ENCODE data around the gene JHY. TPM values are rescaled to one million over a fixed set of nuclear protein-coding genes. Genes with fewer than 3 reads are reported as not detected.

Gene JHY
- total RNA-seq, 1 donor from 2014 or later = 1.6 TPM

GRCh38 chr11:122931510-122931909, 49.0 kb downstream of the JHY start:
- H3K27me3 ChIP-seq (ENCODE audit: control insufficient read depth in 3 of 3, insufficient read depth in 3 of 3, low read length in 3 of 3) = no peaks in the 10 kb centered on the region
- H3K9me3 ChIP-seq (ENCODE audit: control insufficient read depth in 3 of 3, low read length in 3 of 3) = no peaks in the 10 kb centered on the region
- no peak overlapping the region for H3K9ac ChIP-seq (ENCODE audit: low read depth in 1 of 3, low read length in 3 of 3)
- H3K4me1 ChIP-seq (ENCODE audit: control insufficient read depth in 3 of 3, insufficient read depth in 3 of 3, low read length in 3 of 3) = no peaks in the 10 kb centered on the region
- peaks cover 0 to 3% (median 0%) of the 10 kb centered on the region in 3 donors for H3K36me3 ChIP-seq (ENCODE audit: control insufficient read depth in 3 of 3, insufficient read depth in 3 of 3, low read length in 3 of 3)
- H3K27ac ChIP-seq (ENCODE audit: low read depth, low read length) = no peak overlapping the region
- no peak overlapping the region for H3K4me3 ChIP-seq (ENCODE audit: low read length in 3 of 3)

- Histone ChIP-seq H3K9ac (ENCODE audit: low read depth in 1 of 3, low read length in 3 of 3) (no peak overlapping the region), H3K4me1 (ENCODE audit: control insufficient read depth in 3 of 3, insufficient read depth in 3 of 3, low read length in 3 of 3) (no peaks in the 10 kb centered on the region), H3K9me3 (ENCODE audit: control insufficient read depth in 3 of 3, low read length in 3 of 3) (no peaks in the 10 kb centered on the region), H3K27me3 (ENCODE audit: control insufficient read depth in 3 of 3, insufficient read depth in 3 of 3, low read length in 3 of 3) (no peaks in the 10 kb centered on the region), H3K27ac (ENCODE audit: low read depth, low read length) (no peak overlapping the region), H3K4me3 (ENCODE audit: low read length in 3 of 3) (no peak overlapping the region), H3K36me3 (ENCODE audit: control insufficient read depth in 3 of 3, insufficient read depth in 3 of 3, low read length in 3 of 3) (peaks cover 0 to 3% (median 0%) of the 10 kb centered on the region in 3 donors)
Observed at GRCh38 chr11:122933416-122933815, 50.9 kb downstream of the JHY start.

GRCh38 chr11:122937983-122938382, 55.4 kb downstream of the JHY start:
- Histone ChIP-seq H3K9ac (ENCODE audit: low read depth in 1 of 3, low read length in 3 of 3) (no peak overlapping the region), H3K36me3 (ENCODE audit: control insufficient read depth in 3 of 3, insufficient read depth in 3 of 3, low read length in 3 of 3) (no peaks in the 10 kb centered on the region), H3K27ac (ENCODE audit: low read depth, low read length) (no peak overlapping the region), H3K27me3 (ENCODE audit: control insufficient read depth in 3 of 3, insufficient read depth in 3 of 3, low read length in 3 of 3) (no peaks in the 10 kb centered on the region), H3K4me1 (ENCODE audit: control insufficient read depth in 3 of 3, insufficient read depth in 3 of 3, low read length in 3 of 3) (no peaks in the 10 kb centered on the region), H3K4me3 (ENCODE audit: low read length in 3 of 3) (no peak overlapping the region), H3K9me3 (ENCODE audit: control insufficient read depth in 3 of 3, low read length in 3 of 3) (no peaks in the 10 kb centered on the region)

- Histone ChIP-seq H3K27me3 (ENCODE audit: control insufficient read depth in 3 of 3, insufficient read depth in 3 of 3, low read length in 3 of 3) (no peaks in the 10 kb centered on the region), H3K36me3 (ENCODE audit: control insufficient read depth in 3 of 3, insufficient read depth in 3 of 3, low read length in 3 of 3) (no peaks in the 10 kb centered on the region), H3K27ac (ENCODE audit: low read depth, low read length) (no peak overlapping the region), H3K4me3 (ENCODE audit: low read length in 3 of 3) (no peak overlapping the region), H3K9ac (ENCODE audit: low read depth in 1 of 3, low read length in 3 of 3) (no peak overlapping the region), H3K4me1 (ENCODE audit: control insufficient read depth in 3 of 3, insufficient read depth in 3 of 3, low read length in 3 of 3) (no peaks in the 10 kb centered on the region), H3K9me3 (ENCODE audit: control insufficient read depth in 3 of 3, low read length in 3 of 3) (no peaks in the 10 kb centered on the region)
Observed at GRCh38 chr11:122938557-122938956, 56.0 kb downstream of the JHY start.

GRCh38 chr11:122951211-122951610, 68.7 kb downstream of the JHY start:
- H3K36me3 ChIP-seq (ENCODE audit: control insufficient read depth in 3 of 3, insufficient read depth in 3 of 3, low read length in 3 of 3) = no peaks in the 10 kb centered on the region
- no peak overlapping the region for H3K27ac ChIP-seq (ENCODE audit: low read depth, low read length)
- H3K9me3 ChIP-seq (ENCODE audit: control insufficient read depth in 3 of 3, low read length in 3 of 3) = no peaks in the 10 kb centered on the region

GRCh38 chr11:122954455-122954854, 71.9 kb downstream of the JHY start:
- Histone ChIP-seq H3K9me3 (ENCODE audit: control insufficient read depth in 3 of 3, low read length in 3 of 3) (no peaks in the 10 kb centered on the region), H3K27ac (ENCODE audit: low read depth, low read length) (no peak overlapping the region), H3K36me3 (ENCODE audit: control insufficient read depth in 3 of 3, insufficient read depth in 3 of 3, low read length in 3 of 3) (no peaks in the 10 kb centered on the region), H3K9ac (ENCODE audit: low read depth in 1 of 3, low read length in 3 of 3) (no peak overlapping the region), H3K4me1 (ENCODE audit: control insufficient read depth in 3 of 3, insufficient read depth in 3 of 3, low read length in 3 of 3) (no peaks in the 10 kb centered on the region), H3K4me3 (ENCODE audit: low read length in 3 of 3) (no peak overlapping the region), H3K27me3 (ENCODE audit: control insufficient read depth in 3 of 3, insufficient read depth in 3 of 3, low read length in 3 of 3) (no peaks in the 10 kb centered on the region)

More at GRCh38 chr11:122951211-122951610, 68.7 kb downstream of the JHY start:
- Histone ChIP-seq H3K4me1 (ENCODE audit: control insufficient read depth in 3 of 3, insufficient read depth in 3 of 3, low read length in 3 of 3) (no peaks in the 10 kb centered on the region), H3K9ac (ENCODE audit: low read depth in 1 of 3, low read length in 3 of 3) (no peak overlapping the region), H3K4me3 (ENCODE audit: low read length in 3 of 3) (no peak overlapping the region), H3K27me3 (ENCODE audit: control insufficient read depth in 3 of 3, insufficient read depth in 3 of 3, low read length in 3 of 3) (no peaks in the 10 kb centered on the region)

- H3K36me3 ChIP-seq (ENCODE audit: control insufficient read depth in 3 of 3, insufficient read depth in 3 of 3, low read length in 3 of 3) = no peaks in the 10 kb centered on the region
- H3K9ac ChIP-seq (ENCODE audit: low read depth in 1 of 3, low read length in 3 of 3) = no peak overlapping the region
- H3K4me3 ChIP-seq (ENCODE audit: low read length in 3 of 3) = no peak overlapping the region
- H3K27me3 ChIP-seq (ENCODE audit: control insufficient read depth in 3 of 3, insufficient read depth in 3 of 3, low read length in 3 of 3) = peaks cover 4 to 12% (median 4%) of the 10 kb centered on the region in 3 donors
- H3K9me3 ChIP-seq (ENCODE audit: control insufficient read depth in 3 of 3, low read length in 3 of 3) = no peaks in the 10 kb centered on the region
- no peak overlapping the region for H3K27ac ChIP-seq (ENCODE audit: low read depth, low read length)
- H3K4me1 ChIP-seq (ENCODE audit: control insufficient read depth in 3 of 3, insufficient read depth in 3 of 3, low read length in 3 of 3) = no peaks in the 10 kb centered on the region
Observed at GRCh38 chr11:122963961-122964360, 81.4 kb downstream of the JHY start.

- Histone ChIP-seq H3K9ac (ENCODE audit: low read depth in 1 of 3, low read length in 3 of 3) (no peak overlapping the region), H3K4me3 (ENCODE audit: low read length in 3 of 3) (no peak overlapping the region), H3K36me3 (ENCODE audit: control insufficient read depth in 3 of 3, insufficient read depth in 3 of 3, low read length in 3 of 3) (no peaks in the 10 kb centered on the region), H3K9me3 (ENCODE audit: control insufficient read depth in 3 of 3, low read length in 3 of 3) (no peaks in the 10 kb centered on the region), H3K4me1 (ENCODE audit: control insufficient read depth in 3 of 3, insufficient read depth in 3 of 3, low read length in 3 of 3) (peaks cover 5 to 13% (median 6%) of the 10 kb centered on the region in 3 donors), H3K27me3 (ENCODE audit: control insufficient read depth in 3 of 3, insufficient read depth in 3 of 3, low read length in 3 of 3) (peaks cover 71 to 75% (median 72%) of the 10 kb centered on the region in 3 donors), H3K27ac (ENCODE audit: low read depth, low read length) (no peak overlapping the region)
Observed at GRCh38 chr11:122976061-122976733, 93.6 kb downstream of the JHY start.

GRCh38 chr11:122976734-122977469, 94.3 kb downstream of the JHY start:
- no peaks in the 10 kb centered on the region for H3K36me3 ChIP-seq (ENCODE audit: control insufficient read depth in 3 of 3, insufficient read depth in 3 of 3, low read length in 3 of 3)
- no peak overlapping the region for H3K9ac ChIP-seq (ENCODE audit: low read depth in 1 of 3, low read length in 3 of 3)
- H3K4me3 ChIP-seq (ENCODE audit: low read length in 3 of 3) = peak overlapping the region in 1 of 3 donors; percentile 22
- H3K9me3 ChIP-seq (ENCODE audit: control insufficient read depth in 3 of 3, low read length in 3 of 3) = no peaks in the 10 kb centered on the region
- no peak overlapping the region for H3K27ac ChIP-seq (ENCODE audit: low read depth, low read length)
- peaks cover 5 to 13% (median 6%) of the 10 kb centered on the region in 3 donors for H3K4me1 ChIP-seq (ENCODE audit: control insufficient read depth in 3 of 3, insufficient read depth in 3 of 3, low read length in 3 of 3)
- H3K27me3 ChIP-seq (ENCODE audit: control insufficient read depth in 3 of 3, insufficient read depth in 3 of 3, low read length in 3 of 3) = peaks cover 76 to 78% (median 78%) of the 10 kb centered on the region in 3 donors

Measured in skeletal muscle tissue (tissue), 4 donors.